Mesenchymal stem cell (in vitro differentiated cells and primary cell): ENCODE data around the gene DIS3L2.

Experiments
- DNase-seq: peaks from one replicate; pipeline ENCODE4 v3.0.0-alpha.2; 2013
- H2AFZ ChIP-seq: one replicate; pipeline ENCODE4 v1.6.1; 2013; ENCODE audit warnings: low read depth, mild to moderate bottlenecking, control low read depth, inconsistent platforms, low read length, moderate library complexity
- H2AK5ac ChIP-seq: 2 replicates; pipeline ENCODE4 v1.6.1; 2013; ENCODE audit warnings: low read length, moderate library complexity, mild to moderate bottlenecking, inconsistent platforms; ENCODE audit not compliant: severe bottlenecking
- H2BK120ac ChIP-seq: one replicate; pipeline ENCODE4 v1.6.1; 2013; ENCODE audit warnings: low read depth, mild to moderate bottlenecking, inconsistent platforms, low read length, moderate library complexity
- H2BK12ac ChIP-seq, 2 experiments: one replicate each; pipeline ENCODE4 v1.6.1; 2013; ENCODE audit warnings: inconsistent platforms in 2 of 2, low read length in 2 of 2, mild to moderate bottlenecking in 2 of 2, moderate library complexity in 2 of 2, control low read depth in 1 of 2
- H2BK15ac ChIP-seq: one replicate; pipeline ENCODE4 v1.6.1; 2013; ENCODE audit warnings: mild to moderate bottlenecking, low read depth, inconsistent platforms; ENCODE audit not compliant: poor library complexity, severe bottlenecking
- H2BK5ac ChIP-seq: 2 replicates; pipeline ENCODE4 v1.6.1; 2013; ENCODE audit warnings: low read depth, mild to moderate bottlenecking, low read length, control low read depth, inconsistent platforms; ENCODE audit not compliant: poor library complexity, severe bottlenecking
- H3K14ac ChIP-seq, 2 experiments: one replicate each; pipeline ENCODE4 v1.6.1; 2013; ENCODE audit warnings: inconsistent platforms in 2 of 2, low read length in 2 of 2, control low read depth in 1 of 2, mild to moderate bottlenecking in 1 of 2, moderate library complexity in 1 of 2
- H3K18ac ChIP-seq, 2 experiments: one replicate each; pipeline ENCODE4 v1.6.1; 2013; ENCODE audit warnings: inconsistent platforms in 2 of 2, low read length in 2 of 2, control low read depth in 1 of 2, low read depth in 1 of 2, mild to moderate bottlenecking in 1 of 2
- H3K23ac ChIP-seq, 2 experiments: one replicate each; pipeline ENCODE4 v1.6.1; 2013; ENCODE audit warnings: inconsistent platforms in 2 of 2, low read length in 2 of 2, mild to moderate bottlenecking in 2 of 2, moderate library complexity in 2 of 2, control low read depth in 1 of 2
- H3K27ac ChIP-seq: 2 replicates; pipeline ENCODE4 v1.5.1; 2013; ENCODE audit warnings: mild to moderate bottlenecking, moderate library complexity, low read length, control low read depth, inconsistent platforms; ENCODE audit not compliant: poor library complexity, severe bottlenecking
- H3K27me3 ChIP-seq, 2 experiments: 2 replicates each; pipeline versions ENCODE4 v1.6.1 to v1.7.0; 2013; ENCODE audit warnings: low read length in 2 of 2, mild to moderate bottlenecking in 2 of 2, moderate library complexity in 2 of 2, control low read depth in 1 of 2, inconsistent platforms in 1 of 2; ENCODE audit not compliant: control insufficient read depth in 1 of 2, insufficient read depth in 1 of 2
- H3K36me3 ChIP-seq, 2 experiments: 2 replicates each; pipeline versions ENCODE4 v1.6.1 to v1.7.0; 2013; ENCODE audit warnings: low read length in 2 of 2, control low read depth in 1 of 2, inconsistent platforms in 1 of 2, low read depth in 1 of 2, mild to moderate bottlenecking in 1 of 2; ENCODE audit not compliant: insufficient read depth in 2 of 2, control insufficient read depth in 1 of 2
- H3K4ac ChIP-seq, 2 experiments: one replicate each; pipeline ENCODE4 v1.6.1; 2013; ENCODE audit warnings: inconsistent platforms in 2 of 2, low read length in 2 of 2, mild to moderate bottlenecking in 2 of 2, moderate library complexity in 2 of 2, control low read depth in 1 of 2, low read depth in 1 of 2
- H3K4me1 ChIP-seq: 2 replicates; pipeline ENCODE4 v1.6.1; 2013; ENCODE audit warnings: low read depth, low read length, control low read depth; ENCODE audit not compliant: control insufficient read depth, insufficient read depth
- H3K4me2 ChIP-seq: 2 replicates; pipeline ENCODE4 v1.6.1; 2013; ENCODE audit warnings: low read length, mild to moderate bottlenecking, inconsistent platforms; ENCODE audit not compliant: poor library complexity, severe bottlenecking
- H3K4me3 ChIP-seq, 2 experiments: 2 replicates each; pipeline versions ENCODE4 v1.5.1 to v1.7.0; 2013; ENCODE audit warnings: low read length in 2 of 2, mild to moderate bottlenecking in 2 of 2, control low read depth in 1 of 2, low read depth in 1 of 2; ENCODE audit not compliant: insufficient read depth in 1 of 2
- H3K79me1 ChIP-seq: replicated peaks from 2 replicates; pipeline ENCODE4 v1.6.1; 2013; ENCODE audit warnings: mild to moderate bottlenecking, control low read depth, low read length, inconsistent platforms; ENCODE audit not compliant: poor library complexity, severe bottlenecking
- H3K9ac ChIP-seq: 2 replicates; pipeline ENCODE4 v1.7.0; 2013; ENCODE audit warnings: mild to moderate bottlenecking, low read length, moderate library complexity
- H3K9me3 ChIP-seq: 2 replicates; pipeline ENCODE4 v1.7.0; 2013; ENCODE audit warnings: mild to moderate bottlenecking, low read length; ENCODE audit not compliant: control insufficient read depth
- H4K8ac ChIP-seq: one replicate; pipeline ENCODE4 v1.6.1; 2013; ENCODE audit warnings: inconsistent platforms, mild to moderate bottlenecking, low read length, moderate library complexity
- H4K91ac ChIP-seq: one replicate; pipeline ENCODE4 v1.6.1; 2013; ENCODE audit warnings: mild to moderate bottlenecking, low read length, inconsistent platforms
- WGBS: methylation state at CpG from one replicate; pipeline ENCODE4 v1.1.7; 2013; ENCODE audit warnings: mixed read lengths; 5-methylcytosine and 5-hydroxymethylcytosine counted together

The DIS3L2 gene

DNA sequence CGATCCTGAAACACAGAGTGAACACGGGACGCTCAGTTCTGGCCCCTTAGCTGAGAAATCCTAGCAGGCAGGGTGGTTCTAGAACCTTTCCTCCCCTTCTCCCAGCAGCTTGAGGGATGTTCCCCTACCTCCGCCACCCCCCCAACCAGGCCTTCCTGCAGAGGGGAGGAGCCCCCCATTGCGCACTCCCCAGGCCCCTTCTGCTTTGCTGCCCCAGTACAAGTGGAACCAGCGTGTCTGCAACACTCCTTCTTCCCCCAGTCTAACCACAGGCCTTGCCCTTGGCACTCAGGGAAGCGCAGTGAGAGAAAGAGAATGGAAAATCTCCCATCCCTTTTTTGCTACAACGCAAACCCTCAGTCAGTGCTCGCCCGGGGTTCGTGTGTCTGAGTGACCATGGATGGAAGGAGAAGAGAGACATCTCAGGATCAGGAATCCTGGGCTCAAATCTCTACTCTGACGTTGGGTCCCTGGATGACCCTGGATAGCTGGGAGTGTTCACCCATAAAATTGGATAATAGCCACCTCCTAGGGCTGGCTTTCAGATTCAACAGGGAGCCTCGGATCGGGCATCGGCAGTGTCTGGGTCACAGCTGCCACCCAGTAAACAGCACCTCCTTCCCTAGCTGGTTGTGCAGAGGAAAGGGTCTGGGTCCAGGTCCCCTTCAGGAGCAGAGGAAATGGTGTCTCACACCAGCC lies 39.1 kb upstream of the DIS3L2 start:
- H3K9me3 ChIP-seq: no peaks in the 10 kb centered on the region
- no peak overlapping the region for H2BK120ac ChIP-seq
- H3K79me1 ChIP-seq: no peaks in the 10 kb centered on the region
- H2AFZ ChIP-seq: no peak overlapping the region
- H3K23ac ChIP-seq: no peak overlapping the region
- H3K14ac ChIP-seq: no peak overlapping the region
- no peak overlapping the region for H3K4ac ChIP-seq
- H4K8ac ChIP-seq: no peak overlapping the region
- no peaks in the 10 kb centered on the region for H3K36me3 ChIP-seq
- H4K91ac ChIP-seq: no peak overlapping the region
- H3K4me2 ChIP-seq: no peak overlapping the region
- H3K18ac ChIP-seq: no peak overlapping the region
- H2BK15ac ChIP-seq: no peak overlapping the region
- peaks cover 67 to 93% of the 10 kb centered on the region in 2 experiments for H3K27me3 ChIP-seq
- H2BK5ac ChIP-seq: no peak overlapping the region
- no peak for DNase-seq
- H3K27ac ChIP-seq: no peak overlapping the region
- H3K4me3 ChIP-seq: no peak overlapping the region
- peaks cover 28% of the 10 kb centered on the region for H3K4me1 ChIP-seq
- no peak overlapping the region for H3K9ac ChIP-seq
- H2BK12ac ChIP-seq: no peak overlapping the region
- 93% methylated on average over 14 of the region's 15 CpGs for WGBS
- no peak overlapping the region for H2AK5ac ChIP-seq

DNA sequence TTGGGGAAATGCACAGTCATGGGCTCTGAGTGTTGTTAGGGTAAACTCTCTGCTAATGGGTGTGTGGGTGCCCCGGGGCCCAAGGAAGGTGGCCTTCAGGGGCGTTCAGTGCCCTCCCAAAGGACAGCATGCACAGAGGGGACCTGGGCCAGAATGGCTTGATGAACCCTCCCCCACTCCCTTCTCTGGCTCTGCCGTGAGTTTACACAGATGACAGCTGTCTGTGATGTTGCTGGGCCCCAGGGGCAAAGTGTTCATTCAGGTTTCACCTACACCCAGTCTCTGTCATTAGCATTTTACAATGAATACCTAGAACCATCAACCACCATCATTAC lies 38.5 kb upstream of the DIS3L2 start:
- Histone ChIP-seq H2AK5ac (no peak overlapping the region), H2BK5ac (no peak overlapping the region), H3K4me2 (no peak overlapping the region), H4K8ac (no peak overlapping the region), H3K4ac (no peak overlapping the region), H3K18ac (no peak overlapping the region), H3K9me3 (no peaks in the 10 kb centered on the region), H2BK12ac (no peak overlapping the region), H2AFZ (no peak overlapping the region), H4K91ac (no peak overlapping the region), H3K9ac (no peak overlapping the region), H3K4me3 (no peak overlapping the region), H3K79me1 (no peaks in the 10 kb centered on the region), H3K4me1 (peaks cover 29% of the 10 kb centered on the region), H3K14ac (no peak overlapping the region), H2BK15ac (no peak overlapping the region), H3K27me3 (peaks cover 68 to 94% of the 10 kb centered on the region in 2 experiments), H2BK120ac (no peak overlapping the region), H3K23ac (no peak overlapping the region), H3K27ac (no peak overlapping the region), H3K36me3 (no peaks in the 10 kb centered on the region)
- no peak for DNase-seq
- whole genome bisulfite sequencing: 70% methylated on average over 3 of the region's 3 CpGs

DNA sequence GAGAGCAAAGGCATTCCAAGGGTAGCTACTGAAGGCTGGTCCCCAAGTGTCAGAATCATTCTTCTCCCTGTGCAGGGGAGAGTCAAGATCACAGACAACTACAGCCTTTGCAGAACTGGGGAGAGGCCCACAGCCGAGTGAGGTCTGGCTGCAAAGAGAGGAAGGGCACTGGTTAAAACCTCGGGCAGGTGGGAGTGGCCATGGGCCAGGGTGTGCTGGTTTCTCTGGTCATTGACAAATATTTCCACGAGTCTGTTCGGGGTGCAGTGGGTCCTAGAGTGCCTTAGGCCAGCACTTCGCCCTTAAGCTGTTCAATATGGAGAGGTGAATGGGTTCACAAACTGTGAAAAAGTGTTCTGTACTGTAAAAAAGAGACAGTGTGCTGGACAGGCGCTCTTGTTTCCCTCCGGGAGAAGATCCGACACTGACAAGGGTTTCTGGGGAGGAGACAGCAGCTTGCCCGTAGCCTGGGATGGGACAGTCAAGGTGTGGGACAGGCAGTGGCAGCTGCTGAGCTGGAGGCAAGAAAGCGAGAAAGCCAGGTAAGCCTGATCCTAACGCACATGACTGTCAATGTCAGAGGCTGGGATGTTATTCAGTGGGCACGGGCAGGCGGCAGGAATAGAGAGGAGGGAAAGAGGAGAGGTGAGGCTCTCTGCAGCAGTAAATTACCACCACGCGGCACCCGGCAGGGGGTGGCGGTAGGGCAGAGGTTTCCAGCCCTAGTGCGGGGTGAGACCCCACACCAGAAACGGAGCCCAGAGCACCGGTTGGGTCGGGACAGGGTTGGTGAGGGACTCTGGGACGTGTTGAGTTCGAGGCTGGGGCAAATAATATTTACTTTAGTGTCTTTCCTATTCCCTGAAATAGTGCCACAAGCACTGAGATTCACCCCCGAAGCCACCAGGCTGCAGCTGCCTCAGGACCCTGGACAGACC lies 37.3 kb upstream of the DIS3L2 start:
- peaks cover 29% of the 10 kb centered on the region for H3K4me1 ChIP-seq
- no peak overlapping the region for H4K8ac ChIP-seq

DNA sequence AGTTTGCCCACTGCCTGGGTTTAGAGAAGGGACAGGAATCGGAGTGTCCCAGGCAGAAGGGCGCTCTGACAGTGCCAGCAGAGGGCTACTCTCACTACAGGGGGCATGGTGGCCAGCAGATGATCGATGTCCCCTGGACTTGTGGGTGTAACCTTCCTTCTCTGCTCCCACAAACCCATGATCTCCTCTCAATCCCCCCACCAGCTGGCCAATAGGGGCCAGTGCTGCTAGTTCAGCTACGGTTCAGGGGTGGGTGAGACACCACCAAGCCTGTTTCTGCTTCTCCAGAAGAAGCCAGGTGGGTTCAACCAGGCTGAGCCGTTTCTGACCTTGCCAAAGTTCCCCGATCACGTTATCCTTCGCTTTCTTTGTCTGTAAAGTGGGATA lies 36.6 kb upstream of the DIS3L2 start:
- peak; percentile 3 for DNase-seq
- Histone ChIP-seq H3K4me3 (no peak overlapping the region), H2AK5ac (no peak overlapping the region), H3K4me1 (peaks cover 29% of the 10 kb centered on the region), H3K27ac (no peak overlapping the region), H3K4ac (no peak overlapping the region), H3K18ac (no peak overlapping the region), H2BK12ac (no peak overlapping the region), H2BK5ac (no peak overlapping the region), H3K36me3 (no peaks in the 10 kb centered on the region), H3K23ac (peak overlapping the region in 1 of 2 experiments; percentile 25), H2AFZ (no peak overlapping the region), H3K4me2 (peak overlapping the region; percentile 97), H4K91ac (peak overlapping the region; percentile 7), H2BK120ac (no peak overlapping the region), H4K8ac (no peak overlapping the region), H3K79me1 (no peaks in the 10 kb centered on the region), H3K9ac (no peak overlapping the region), H3K27me3 (peaks cover 81 to 97% of the 10 kb centered on the region in 2 experiments), H3K14ac (no peak overlapping the region), H2BK15ac (no peak overlapping the region), H3K9me3 (no peaks in the 10 kb centered on the region)
- WGBS: 45% methylated on average over 7 of the region's 8 CpGs

More for the DNA sequence above, 37.3 kb upstream of the DIS3L2 start:
- 67% methylated on average over 21 of the region's 24 CpGs for WGBS
- no peak overlapping the region for H3K23ac ChIP-seq
- no peak overlapping the region for H3K18ac ChIP-seq
- no peak overlapping the region for H2AK5ac ChIP-seq
- no peaks in the 10 kb centered on the region for H3K79me1 ChIP-seq
- H3K9me3 ChIP-seq: no peaks in the 10 kb centered on the region
- H2BK5ac ChIP-seq: no peak overlapping the region
- no peak overlapping the region for H4K91ac ChIP-seq
- no peak overlapping the region for H2AFZ ChIP-seq
- H3K4ac ChIP-seq: no peak overlapping the region
- H3K27me3 ChIP-seq: peaks cover 80 to 97% of the 10 kb centered on the region in 2 experiments
- no peak overlapping the region for H2BK12ac ChIP-seq
- H3K9ac ChIP-seq: no peak overlapping the region
- no peak overlapping the region for H2BK15ac ChIP-seq
- no peak overlapping the region for H3K4me3 ChIP-seq
- no peak overlapping the region for H3K27ac ChIP-seq
- DNase-seq: no peak
- no peak overlapping the region for H3K14ac ChIP-seq
- no peak overlapping the region for H2BK120ac ChIP-seq
- H3K4me2 ChIP-seq: no peak overlapping the region
- H3K36me3 ChIP-seq: no peaks in the 10 kb centered on the region
